Suppressor macrophage treated with lipopolysaccharide for 1 hour (primary cell): ENCODE measurements around the gene CD82.
"Not testable (repeated sequence)": the region's sequence is repeated elsewhere in the genome, so short reads cannot be mapped to it uniquely, and the experiment has no call there.

Experiments used
- DNase-seq, 3 donors: peaks; one replicate each; pipeline ENCODE4 v3.0.0-alpha.2; 2020 to 2022

Gene CD82

GRCh38 chr11:44535191-44535980, 30.1 kb upstream of the CD82 start:
- no peak for DNase-seq

DNA sequence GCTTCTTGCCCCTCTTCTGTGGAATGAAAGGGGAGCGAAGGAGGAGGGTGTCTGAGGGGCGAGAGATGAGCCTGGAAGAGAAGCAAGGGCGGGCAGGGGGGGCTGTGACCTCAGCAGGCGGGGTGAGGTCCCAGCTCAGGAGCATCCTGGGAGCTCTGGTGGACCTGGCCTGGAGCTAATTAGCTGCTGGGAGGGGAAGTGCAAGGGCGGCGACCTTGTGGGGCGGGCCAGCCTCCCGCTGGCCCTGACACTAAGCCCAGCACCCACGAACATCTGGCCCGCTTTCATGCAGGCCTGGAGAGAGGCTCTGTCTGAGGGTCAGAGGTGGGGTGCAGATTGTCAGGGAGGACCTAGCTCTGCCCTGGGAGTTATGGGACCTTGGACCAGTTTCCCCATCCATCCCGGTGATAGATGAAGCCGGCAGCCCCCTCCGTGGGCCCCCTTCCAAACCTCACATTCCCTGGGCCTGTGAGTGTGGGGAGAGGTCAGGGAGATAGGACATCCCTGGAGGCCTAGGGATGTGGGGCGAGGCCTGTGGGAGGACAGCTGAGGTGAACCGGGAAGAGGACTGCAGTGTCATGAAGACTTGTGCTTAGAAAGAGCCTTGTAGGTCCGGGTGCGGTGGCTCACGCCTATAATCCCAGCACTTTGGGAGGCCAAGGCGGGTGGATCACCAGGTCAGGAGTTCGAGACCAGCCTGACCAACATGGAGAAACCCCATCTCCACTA, 28.5 kb upstream of the CD82 start:
- DNase-seq, result no peak

DNA sequence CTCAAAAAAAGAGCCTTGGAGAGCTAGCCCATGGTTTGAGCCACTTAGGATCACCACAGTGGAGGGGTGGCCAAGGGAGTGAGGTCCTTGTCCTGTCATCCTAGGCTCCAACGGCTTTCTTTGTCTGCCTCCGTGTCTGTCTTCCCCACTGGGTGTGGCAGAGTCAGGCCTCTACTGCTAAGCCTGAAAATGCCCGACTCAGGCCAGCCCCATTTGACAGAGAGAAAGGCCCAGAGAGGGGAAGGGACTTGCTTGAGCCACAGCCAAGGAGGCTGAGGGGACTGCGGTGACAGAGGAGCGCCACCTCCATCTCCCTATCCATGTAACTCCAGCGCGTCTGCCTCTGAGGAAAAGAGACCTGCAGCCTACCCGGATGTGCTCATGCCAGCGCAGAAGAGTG, 27.8 kb upstream of the CD82 start:
- DNase-seq, result no peak

DNA sequence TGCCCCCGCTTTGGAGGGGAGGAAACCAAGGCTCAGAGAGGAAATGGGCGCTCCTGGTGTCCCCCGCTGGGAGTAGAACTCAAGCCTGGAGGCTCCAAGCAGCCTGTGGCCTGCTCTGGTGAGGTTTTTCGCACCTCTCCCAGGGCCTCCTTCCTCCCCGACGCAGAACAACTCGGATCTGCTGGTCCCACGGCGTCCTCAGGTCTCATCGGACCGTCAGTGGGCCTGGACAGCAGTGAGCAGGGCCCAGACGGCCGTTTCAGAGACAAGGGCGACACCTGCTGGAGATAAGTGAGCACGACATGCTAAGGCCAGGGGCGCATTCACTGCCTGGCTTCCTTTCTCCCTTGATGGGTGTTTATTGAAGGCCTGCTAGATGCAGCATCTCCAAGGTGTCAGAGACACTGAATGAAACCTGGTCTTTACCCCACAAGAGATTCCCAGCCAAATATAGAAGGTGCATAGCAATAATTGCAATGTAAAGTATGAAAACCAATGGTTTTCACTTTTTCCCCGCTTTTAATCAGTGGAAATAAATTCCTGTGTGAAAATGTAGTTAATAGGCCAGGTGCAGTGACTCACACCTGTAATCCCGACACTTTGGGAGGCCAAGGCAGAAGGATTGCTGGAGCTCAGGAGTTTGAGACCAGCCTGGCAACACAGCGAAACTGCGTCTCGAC, 26.9 kb upstream of the CD82 start:
- DNase-seq, result peak; percentile 74 to 85 (median 82)

GRCh38 chr11:44539971-44540370, 25.5 kb upstream of the CD82 start:
- DNase-seq, result no peak

- no peak for DNase-seq
Measured at GRCh38 chr11:44540667-44541066, 24.8 kb upstream of the CD82 start.

DNA sequence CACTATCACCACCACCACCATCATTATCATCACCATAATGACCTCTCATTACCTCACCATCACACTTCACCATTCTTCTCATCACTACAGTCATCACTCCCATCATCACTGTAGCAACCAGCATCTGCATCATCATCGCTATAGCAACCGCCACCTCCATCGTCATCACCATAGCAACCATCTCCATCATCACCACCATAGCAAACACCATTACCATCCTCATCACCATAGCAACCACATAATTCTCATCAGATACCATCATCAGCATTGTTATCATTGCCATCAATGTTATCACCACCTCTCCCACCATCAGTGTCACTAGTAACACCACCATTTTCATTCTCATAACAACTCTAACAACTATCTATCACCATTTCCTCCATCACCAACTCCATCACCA, 23.1 kb upstream of the CD82 start:
- no peak for DNase-seq

DNA sequence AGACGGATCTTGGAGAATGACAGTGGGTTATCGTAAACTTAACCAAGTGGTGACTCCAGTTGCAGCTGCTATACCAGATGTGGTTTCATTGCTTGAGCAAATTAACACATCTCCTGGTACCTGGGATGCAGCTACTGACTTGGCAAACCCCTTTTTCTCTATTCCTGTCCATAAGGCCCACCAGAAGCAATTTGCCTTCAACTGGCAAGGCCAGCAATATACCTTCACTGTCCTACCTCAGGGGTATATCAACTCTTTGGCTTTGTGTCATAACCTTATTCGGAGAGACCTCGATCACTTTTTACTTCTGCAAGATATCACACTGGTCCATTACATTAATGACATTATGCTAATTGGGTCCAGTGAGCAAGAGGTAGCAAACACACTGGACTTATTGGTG, 18.5 kb upstream of the CD82 start:
- not testable (repeated sequence) for DNase-seq

DNA sequence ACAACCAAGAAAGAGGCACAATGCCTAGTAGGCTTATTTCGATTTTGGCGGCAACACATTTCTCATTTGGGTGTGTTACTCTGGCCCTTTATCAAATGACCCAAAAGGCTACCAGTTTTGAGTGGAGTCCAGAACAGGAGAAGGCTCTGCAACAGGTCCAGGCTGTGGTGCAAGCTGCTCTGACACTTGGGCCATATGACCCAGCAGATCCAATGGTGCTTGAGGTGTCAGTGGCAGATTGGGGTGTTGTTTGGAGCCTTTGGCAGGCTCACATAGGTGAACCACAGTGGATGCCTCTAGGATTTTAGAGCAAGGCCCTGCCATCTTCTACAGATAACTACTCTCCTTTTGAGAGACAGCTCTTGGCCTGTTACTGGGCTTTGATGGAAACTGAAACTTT, 17.9 kb upstream of the CD82 start:
- not testable (repeated sequence) for DNase-seq

GRCh38 chr11:44548032-44548695, 17.3 kb upstream of the CD82 start:
- peak; percentile 40 to 53 (median 44) for DNase-seq

DNA sequence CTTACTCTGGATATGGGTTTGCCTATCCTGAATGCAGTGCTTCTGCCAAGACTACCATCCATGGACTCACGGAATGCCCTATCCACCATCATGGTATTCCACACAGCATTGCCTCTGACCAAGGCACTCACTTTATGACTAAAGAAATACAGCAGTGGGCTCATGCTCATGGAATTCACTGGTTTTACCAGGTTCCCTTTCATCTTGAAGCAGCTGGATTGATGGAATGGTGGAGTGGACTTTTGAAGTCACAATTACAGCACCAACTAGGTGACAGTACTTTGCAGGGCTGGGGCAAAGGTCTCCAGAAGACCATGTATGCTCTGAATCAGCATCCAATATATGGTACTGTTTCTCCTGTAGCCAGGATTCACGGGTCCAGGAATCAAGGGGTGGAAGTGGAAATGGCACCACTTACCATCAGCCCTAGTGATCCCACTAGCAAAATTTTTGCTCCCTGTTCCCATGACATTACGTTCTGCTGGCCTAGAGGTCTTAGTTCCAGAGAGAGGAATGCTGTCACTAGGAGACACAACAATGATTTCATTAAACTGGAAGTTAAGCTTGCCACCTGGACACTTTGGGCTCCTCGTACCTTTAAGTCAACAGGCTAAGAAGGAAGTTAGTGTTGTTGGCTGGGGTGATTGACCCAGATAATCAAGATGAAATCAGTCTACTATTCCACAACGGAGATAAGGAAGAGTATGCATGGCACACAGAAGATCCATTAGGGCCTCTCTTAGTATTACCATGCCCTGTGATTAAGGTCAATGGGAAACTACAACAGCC, 16.3 kb upstream of the CD82 start:
- DNase-seq, result not testable (repeated sequence)

GRCh38 chr11:44550123-44550522, 15.3 kb upstream of the CD82 start:
- no peak for DNase-seq

- DNase-seq, result no peak
Measured at GRCh38 chr11:44551456-44552139, 13.9 kb upstream of the CD82 start.

- no peak for DNase-seq
Measured at GRCh38 chr11:44555031-44555800, 10.2 kb upstream of the CD82 start.

- DNase-seq, result peak; percentile 76 to 80 (median 76)
Measured at GRCh38 chr11:44556735-44557409, 8.6 kb upstream of the CD82 start.

DNA sequence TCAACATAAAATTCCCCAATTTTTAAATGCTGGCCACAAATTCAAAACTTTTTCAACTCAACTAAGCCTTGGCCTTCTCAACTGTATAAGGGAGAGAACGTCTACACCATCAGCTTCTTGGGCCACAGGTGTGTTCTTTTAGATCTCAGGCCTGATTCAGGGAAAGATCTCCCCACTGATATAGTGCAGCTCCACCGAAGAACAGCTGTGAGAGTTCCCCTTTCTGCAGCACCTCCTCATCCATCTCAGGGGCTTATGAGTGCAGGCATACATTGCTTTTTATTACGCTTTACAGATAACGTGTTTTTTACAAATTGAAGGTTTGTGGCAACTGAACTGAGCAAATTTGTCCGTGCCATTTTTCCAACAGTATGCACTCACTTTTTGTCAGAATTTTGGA, 8.0 kb upstream of the CD82 start:
- DNase-seq, result no peak

- peak; percentile 89 to 92 (median 91) for DNase-seq
Measured at GRCh38 chr11:44559207-44559939, 6.1 kb upstream of the CD82 start.

DNA sequence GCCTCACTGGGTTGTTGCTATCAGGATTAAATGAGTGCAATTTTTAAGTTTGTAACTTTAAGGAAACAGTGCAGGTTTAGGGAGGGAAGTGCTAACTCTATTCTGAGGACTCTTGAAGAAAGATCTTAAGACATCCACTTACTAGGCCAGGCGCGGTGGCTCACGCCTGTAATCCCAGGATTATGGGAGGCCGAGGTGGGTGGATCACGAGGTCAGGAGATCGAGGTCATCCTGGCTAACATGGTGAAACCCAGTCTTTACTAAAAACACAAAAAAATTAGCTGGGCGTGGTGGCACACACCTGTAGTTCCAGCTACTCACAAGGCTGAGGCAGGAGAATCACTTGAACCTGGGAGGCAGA, 5.5 kb upstream of the CD82 start:
- DNase-seq, result not testable (repeated sequence)

GRCh38 chr11:44561275-44561805, 4.1 kb upstream of the CD82 start:
- peak in 2 of 3 donors; percentile 47 to 55 for DNase-seq
